Fibroblast of lung (primary cell): Measurements from ENCODE around the gene ADCY3. TPM values are rescaled to one million over a fixed set of nuclear protein-coding genes. Genes with fewer than 3 reads are reported as not detected.
"Not testable (repeated sequence)": the region's sequence is repeated elsewhere in the genome, so short reads cannot be mapped to it uniquely, and the experiment has no call there.

Source experiments
- DNase-seq, 2 donors: peaks; one replicate each; pipeline versions ENCODE4 v3.0.0 to v3.0.0-alpha.2; 2010; ENCODE audit warnings: low read depth in 2 of 2
- H2AFZ ChIP-seq: 2 replicates; pipeline ENCODE4 v1.5.1; 2012; ENCODE audit warnings: low read length, control low read depth, inconsistent platforms
- H3K27ac ChIP-seq: 2 replicates; pipeline ENCODE4 v1.5.1; 2011; ENCODE audit warnings: low read length, control low read depth; ENCODE audit not compliant: insufficient read depth
- H3K27me3 ChIP-seq: 2 replicates; pipeline ENCODE4 v1.5.1; 2011; ENCODE audit warnings: mild to moderate bottlenecking, low read length; ENCODE audit not compliant: control insufficient read depth, insufficient read depth
- H3K36me3 ChIP-seq: 2 replicates; pipeline ENCODE4 v1.5.1; 2011; ENCODE audit warnings: low read length; ENCODE audit not compliant: control insufficient read depth, insufficient read depth
- H3K4me1 ChIP-seq: 2 replicates; pipeline ENCODE4 v1.5.1; 2011; ENCODE audit warnings: low read length; ENCODE audit not compliant: control insufficient read depth, insufficient read depth; ENCODE audit errors: extremely low read depth
- H3K4me2 ChIP-seq: 2 replicates; pipeline ENCODE4 v1.5.1; 2011; ENCODE audit warnings: low read length, control low read depth; ENCODE audit not compliant: insufficient read depth; ENCODE audit errors: extremely low read depth
- H3K4me3 ChIP-seq, 4 experiments: fragments of 200-600 bp in 1 of 4; sonication (generic) in 1 of 4; replicated peaks in 1 of 4; 2 replicates each; pipeline ENCODE4 v1.5.1; 2011 to 2016; ENCODE audit warnings: low read length in 4 of 4, low read depth in 3 of 4, mild to moderate bottlenecking in 3 of 4, control low read depth in 2 of 4, inconsistent platforms in 1 of 4, mixed read lengths in 1 of 4; ENCODE audit not compliant: insufficient read depth in 1 of 4; ENCODE audit errors: control extremely low read depth in 1 of 4
- H3K79me2 ChIP-seq: 2 replicates; pipeline ENCODE4 v1.5.1; 2012; ENCODE audit warnings: mild to moderate bottlenecking, low read length, inconsistent platforms; ENCODE audit not compliant: control insufficient read depth, insufficient read depth
- H3K9ac ChIP-seq: 2 replicates; pipeline ENCODE4 v1.5.1; 2011; ENCODE audit warnings: mild to moderate bottlenecking, low read length, control low read depth; ENCODE audit not compliant: insufficient read depth
- H3K9me3 ChIP-seq: 2 replicates; pipeline ENCODE4 v1.5.1; 2012; ENCODE audit warnings: low read depth, low read length; ENCODE audit not compliant: control insufficient read depth, insufficient read depth
- H4K20me1 ChIP-seq: 2 replicates; pipeline ENCODE4 v1.5.1; 2011; ENCODE audit warnings: low read length; ENCODE audit not compliant: control insufficient read depth, insufficient read depth; ENCODE audit errors: extremely low read depth
- CTCF ChIP-seq, 2 donors: IDR thresholded peaks in 1 of 2; conservative IDR thresholded peaks in 1 of 2; 1 replicate in 1 of 2; 2 replicates in 1 of 2; pipeline ENCODE4 v1.5.1; 2011 to 2012; ENCODE audit warnings: low read length in 2 of 2, control low read depth in 1 of 2, inconsistent platforms in 1 of 2, low read depth in 1 of 2, mild to moderate bottlenecking in 1 of 2
- EZH2 ChIP-seq: IDR thresholded peaks from 2 replicates; pipeline ENCODE4 v1.5.1; 2012; ENCODE audit warnings: low read length, control low read depth, mild to moderate bottlenecking; ENCODE audit errors: missing control alignments
- polyA plus RNA-seq, 2 donors: library from polyadenylated mRNA; depleted of rRNA in 1 of 2; stranded (reverse) in 1 of 2; unstranded in 1 of 2; fragments of >200 nt; gene quantifications; 2 replicates each; pipeline ENCODE4 v1.2.1, GENCODE V29; 2011 to 2012; ENCODE audit warnings: missing spikeins in 1 of 2
- total RNA-seq: library from RNA; depleted of rRNA; stranded (reverse); fragments of >200 nt; gene quantifications from 2 replicates; pipeline ENCODE4 v1.2.1, GENCODE V29; 2014

ADCY3 gene
- total and polyA plus RNA-seq, 2 donors (not counting 1 experiment from before 2014, with no cell fraction given) = 33.0 to 90.2 TPM

- peaks cover 2% of the 10 kb centered on the region for H3K36me3 ChIP-seq
- H3K4me1 ChIP-seq = no peaks in the 10 kb centered on the region
- no peaks in the 10 kb centered on the region for H3K27me3 ChIP-seq
- H3K27ac ChIP-seq = no peak overlapping the region
- no peak overlapping the region for H3K4me3 ChIP-seq
- H3K4me2 ChIP-seq = no peak overlapping the region
- no peak for DNase-seq
- no peak overlapping the region for H3K9ac ChIP-seq
- TF ChIP-seq EZH2 = no peak
- TF ChIP-seq CTCF (conservative IDR thresholded peaks at IDR 0.05 in 1 of 2, IDR thresholded peaks at IDR 0.05 in 1 of 2; ENCODE audit: low read depth in 1 of 2, low read length in 2 of 2) = no peak
- H2AFZ ChIP-seq = no peak overlapping the region
- H3K79me2 ChIP-seq = no peaks in the 10 kb centered on the region
- no peaks in the 10 kb centered on the region for H4K20me1 ChIP-seq
- no peaks in the 10 kb centered on the region for H3K9me3 ChIP-seq
These were observed 83.8 kb downstream of the ADCY3 start for GRCh38 chr2:24836206-24836605.

GRCh38 chr2:24835411-24835810 is 84.6 kb downstream of the ADCY3 start:
- not testable (repeated sequence) for H3K27ac ChIP-seq

GRCh38 chr2:24834733-24835395 is 85.2 kb downstream of the ADCY3 start:
- H2AFZ ChIP-seq = no peak overlapping the region
- H3K9ac ChIP-seq = no peak overlapping the region
- H3K4me2 ChIP-seq = no peak overlapping the region
- no peaks in the 10 kb centered on the region for H4K20me1 ChIP-seq
- H3K36me3 ChIP-seq = peaks cover 2% of the 10 kb centered on the region
- H3K79me2 ChIP-seq = no peaks in the 10 kb centered on the region
- H3K4me1 ChIP-seq = no peaks in the 10 kb centered on the region
- no peak for TF ChIP-seq EZH2
- no peak for TF ChIP-seq CTCF (conservative IDR thresholded peaks at IDR 0.05 in 1 of 2, IDR thresholded peaks at IDR 0.05 in 1 of 2; ENCODE audit: low read depth in 1 of 2, low read length in 2 of 2)
- no peak overlapping the region for H3K27ac ChIP-seq
- no peak for DNase-seq
- H3K4me3 ChIP-seq = no peak overlapping the region
- H3K27me3 ChIP-seq = no peaks in the 10 kb centered on the region
- H3K9me3 ChIP-seq = no peaks in the 10 kb centered on the region

More at GRCh38 chr2:24835411-24835810, 84.6 kb downstream of the ADCY3 start:
- not testable (repeated sequence) for H3K9me3 ChIP-seq, H3K4me2 ChIP-seq, H3K9ac ChIP-seq, H3K79me2 ChIP-seq, H3K4me1 ChIP-seq, H3K4me3 ChIP-seq, H2AFZ ChIP-seq, H3K36me3 ChIP-seq, H4K20me1 ChIP-seq, H3K27me3 ChIP-seq
- peak in 1 of 2 donors; percentile 43 for DNase-seq
